Loucy (cell line): ENCODE data around the gene SLC23A2.

Source experiments
- H2AFZ ChIP-seq: fragments of 200-600 bp; sonication (generic); 2 replicates; pipeline ENCODE4 v1.6.0; 2016; ENCODE audit warnings: antibody characterized with exemption, mild to moderate bottlenecking, low read length, moderate library complexity
- H3F3A ChIP-seq: fragments of 200-600 bp; 2 replicates; pipeline ENCODE4 v1.6.0; 2016; ENCODE audit warnings: antibody characterized with exemption, low read depth, mild to moderate bottlenecking
- H3K27me3 ChIP-seq: fragments of 200-600 bp; sonication (generic); 2 replicates; pipeline ENCODE4 v1.6.1; 2014; ENCODE audit warnings: low read length, mild to moderate bottlenecking; ENCODE audit not compliant: insufficient read depth, poor library complexity, severe bottlenecking
- H3K36me3 ChIP-seq: fragments of 200-600 bp; sonication (generic); 2 replicates; pipeline ENCODE4 v1.6.1; 2016; ENCODE audit warnings: low read length; ENCODE audit not compliant: insufficient read depth
- H3K4me1 ChIP-seq: fragments of 200-600 bp; sonication (generic); 2 replicates; pipeline ENCODE4 v1.5.1; 2014; ENCODE audit warnings: low read length, mild to moderate bottlenecking; ENCODE audit not compliant: insufficient read depth, poor library complexity, severe bottlenecking
- H3K4me2 ChIP-seq: fragments of 200-600 bp; sonication (generic); 2 replicates; pipeline ENCODE4 v1.6.0; 2014; ENCODE audit warnings: antibody characterized with exemption, low read length, low read depth, mild to moderate bottlenecking; ENCODE audit not compliant: poor library complexity, severe bottlenecking
- H3K4me3 ChIP-seq: fragments of 200-600 bp; sonication (generic); 2 replicates; pipeline ENCODE4 v1.5.1; 2014; ENCODE audit warnings: low read length, mild to moderate bottlenecking, mixed read lengths; ENCODE audit not compliant: poor library complexity, severe bottlenecking
- H3K79me2 ChIP-seq: fragments of 200-600 bp; sonication (generic); 2 replicates; pipeline ENCODE4 v1.6.1; 2014; ENCODE audit warnings: low read length; ENCODE audit not compliant: insufficient read depth
- H3K9ac ChIP-seq: fragments of 200-600 bp; sonication (generic); 2 replicates; pipeline ENCODE4 v1.6.0; 2014; ENCODE audit warnings: mild to moderate bottlenecking, low read depth, low read length, moderate library complexity; ENCODE audit not compliant: poor library complexity, severe bottlenecking
- H3K9me2 ChIP-seq: fragments of 200-600 bp; sonication (generic); replicated peaks from 2 replicates; pipeline ENCODE4 v1.6.1; 2016; ENCODE audit warnings: low read depth, low read length, mixed read lengths
- H3K9me3 ChIP-seq: fragments of 200-600 bp; sonication (generic); 2 replicates; pipeline ENCODE4 v1.6.1; 2014; ENCODE audit warnings: mild to moderate bottlenecking, antibody characterized with exemption, low read length, low read depth; ENCODE audit not compliant: insufficient read depth
- H4K20me1 ChIP-seq: fragments of 200-600 bp; sonication (generic); 2 replicates; pipeline ENCODE4 v1.6.0; 2014; ENCODE audit warnings: antibody characterized with exemption, low read length, mild to moderate bottlenecking; ENCODE audit not compliant: insufficient read depth, poor library complexity, severe bottlenecking
- EZH2phosphoT487 ChIP-seq: fragments of 200-600 bp; IDR thresholded peaks from 2 replicates; pipeline ENCODE4 v1.6.1; 2018; ENCODE audit warnings: antibody characterized with exemption, mild to moderate bottlenecking, moderate library complexity, borderline replicate concordance
- TF ChIP-seq, protein P1 (sequence below): fragments of 200-600 bp; sonication (generic); conservative IDR thresholded peaks from 2 replicates; pipeline ENCODE4 v1.5.1; 2014; ENCODE audit warnings: mild to moderate bottlenecking, antibody characterized with exemption, low read length

The SLC23A2 gene

DNA sequence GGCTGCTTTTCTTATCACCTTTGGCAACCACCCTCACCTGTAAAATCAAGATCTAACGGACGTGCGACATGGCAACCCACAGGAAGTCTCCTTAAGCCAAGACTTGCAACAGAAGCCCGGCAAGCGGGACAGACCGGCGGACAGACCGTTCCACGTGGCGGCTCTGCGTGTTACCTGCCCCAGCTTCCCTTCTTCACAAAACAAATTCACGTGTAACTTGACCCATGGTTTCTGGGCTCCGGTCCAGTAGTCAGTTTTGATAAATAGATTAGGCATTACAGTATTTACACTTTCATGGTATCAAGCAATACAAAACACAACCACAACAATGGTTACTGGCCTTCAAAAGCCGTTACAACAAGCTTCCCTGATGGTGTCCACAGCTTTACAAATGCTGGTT lies 145.8 kb downstream of the SLC23A2 start:
- Histone ChIP-seq H3K4me1 (no peaks in the 10 kb centered on the region), H3F3A (no peaks in the 10 kb centered on the region), H3K4me3 (no peak overlapping the region), H3K9me3 (no peaks in the 10 kb centered on the region), H3K9ac (no peak overlapping the region), H3K9me2 (no peaks in the 10 kb centered on the region), H3K27me3 (no peaks in the 10 kb centered on the region), H3K4me2 (no peak overlapping the region), H4K20me1 (no peaks in the 10 kb centered on the region), H3K36me3 (peaks cover 44% of the 10 kb centered on the region; the same call in 1 of the 2 replicates), H2AFZ (no peak overlapping the region), H3K79me2 (no peaks in the 10 kb centered on the region)
- TF ChIP-seq, protein P1, sequence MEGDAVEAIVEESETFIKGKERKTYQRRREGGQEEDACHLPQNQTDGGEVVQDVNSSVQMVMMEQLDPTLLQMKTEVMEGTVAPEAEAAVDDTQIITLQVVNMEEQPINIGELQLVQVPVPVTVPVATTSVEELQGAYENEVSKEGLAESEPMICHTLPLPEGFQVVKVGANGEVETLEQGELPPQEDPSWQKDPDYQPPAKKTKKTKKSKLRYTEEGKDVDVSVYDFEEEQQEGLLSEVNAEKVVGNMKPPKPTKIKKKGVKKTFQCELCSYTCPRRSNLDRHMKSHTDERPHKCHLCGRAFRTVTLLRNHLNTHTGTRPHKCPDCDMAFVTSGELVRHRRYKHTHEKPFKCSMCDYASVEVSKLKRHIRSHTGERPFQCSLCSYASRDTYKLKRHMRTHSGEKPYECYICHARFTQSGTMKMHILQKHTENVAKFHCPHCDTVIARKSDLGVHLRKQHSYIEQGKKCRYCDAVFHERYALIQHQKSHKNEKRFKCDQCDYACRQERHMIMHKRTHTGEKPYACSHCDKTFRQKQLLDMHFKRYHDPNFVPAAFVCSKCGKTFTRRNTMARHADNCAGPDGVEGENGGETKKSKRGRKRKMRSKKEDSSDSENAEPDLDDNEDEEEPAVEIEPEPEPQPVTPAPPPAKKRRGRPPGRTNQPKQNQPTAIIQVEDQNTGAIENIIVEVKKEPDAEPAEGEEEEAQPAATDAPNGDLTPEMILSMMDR = no peak
- TF ChIP-seq EZH2phosphoT487 = no peak

DNA sequence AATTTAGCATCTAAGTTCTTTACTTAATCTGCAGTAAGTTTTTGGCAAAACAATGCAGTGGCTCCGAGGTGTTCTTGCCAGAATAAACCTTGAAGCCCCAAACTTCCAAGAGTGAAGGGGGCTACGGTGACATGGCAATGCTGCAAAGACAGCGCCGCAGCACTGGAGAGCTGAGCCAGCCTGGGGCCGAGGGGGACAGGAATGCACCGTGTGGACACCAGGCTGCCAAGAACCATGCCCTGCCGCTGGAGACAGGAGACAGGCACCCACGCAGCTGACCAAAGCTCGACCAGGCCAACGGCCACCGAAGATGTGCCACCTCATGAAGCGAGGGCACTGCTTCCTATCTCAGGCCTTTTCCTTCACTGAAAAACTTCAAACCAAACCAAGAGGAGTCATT lies 146.2 kb downstream of the SLC23A2 start:
- H3K9me2 ChIP-seq = no peaks in the 10 kb centered on the region
- no peak overlapping the region for H3K9ac ChIP-seq
- H3K36me3 ChIP-seq = peaks cover 40% of the 10 kb centered on the region; the same call in 1 of the 2 replicates
- H3K27me3 ChIP-seq = no peaks in the 10 kb centered on the region
- H3K4me1 ChIP-seq = no peaks in the 10 kb centered on the region
- H2AFZ ChIP-seq = no peak overlapping the region
- H3K9me3 ChIP-seq = no peaks in the 10 kb centered on the region
- no peak for TF ChIP-seq EZH2phosphoT487
- TF ChIP-seq, protein P1 = no peak
- H3F3A ChIP-seq = no peaks in the 10 kb centered on the region
- H4K20me1 ChIP-seq = no peaks in the 10 kb centered on the region
- no peak overlapping the region for H3K4me3 ChIP-seq
- H3K4me2 ChIP-seq = no peak overlapping the region
- H3K79me2 ChIP-seq = no peaks in the 10 kb centered on the region

DNA sequence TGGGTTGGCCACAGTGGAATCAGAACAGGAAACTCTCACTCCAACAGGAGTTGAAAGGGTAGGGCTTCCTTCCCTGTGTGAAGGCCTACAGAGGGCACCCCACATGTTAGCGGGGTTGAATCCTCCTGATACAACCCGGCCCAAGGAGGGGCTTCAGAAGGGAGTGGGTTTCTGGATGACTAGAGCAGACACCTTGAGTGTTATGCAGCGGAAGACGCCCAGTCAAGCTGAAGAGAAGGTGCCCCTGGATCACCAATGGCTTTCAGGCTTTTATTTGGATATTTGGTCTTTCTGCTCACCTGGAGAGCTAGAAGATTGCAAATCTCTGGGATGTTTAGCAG lies 146.8 kb downstream of the SLC23A2 start:
- Histone ChIP-seq H3K27me3 (no peaks in the 10 kb centered on the region), H3K4me2 (no peak overlapping the region), H3K9ac (no peak overlapping the region), H3K79me2 (no peaks in the 10 kb centered on the region), H2AFZ (no peak overlapping the region), H3K4me3 (no peak overlapping the region), H3K9me2 (no peaks in the 10 kb centered on the region), H3K36me3 (peaks cover 34% of the 10 kb centered on the region; the same call in 1 of the 2 replicates), H3K4me1 (no peaks in the 10 kb centered on the region), H4K20me1 (no peaks in the 10 kb centered on the region), H3F3A (no peaks in the 10 kb centered on the region), H3K9me3 (no peaks in the 10 kb centered on the region)
- no peak for TF ChIP-seq EZH2phosphoT487
- TF ChIP-seq, protein P1 = no peak
